ENCODE data around the gene KCNG2.
"Not testable (repeated sequence)": the region's sequence is repeated elsewhere in the genome, so short reads cannot be mapped to it uniquely, and the experiment has no call there.

KCNG2 gene

GRCh38 chr18:79875531-79875919 is 77.8 kb downstream of the KCNG2 start:
- no peak for DNase-seq (ENCODE audit: low read depth)
- H3K4me3 ChIP-seq (ENCODE audit: low read depth, low read length) = no peak overlapping the region

GRCh38 chr18:79875931-79876461 is 78.3 kb downstream of the KCNG2 start:
- H3K4me3 ChIP-seq (ENCODE audit: low read depth, low read length) = no peak overlapping the region
- no peak for DNase-seq (ENCODE audit: low read depth)

- no peak overlapping the region for H3K4me3 ChIP-seq (ENCODE audit: low read depth, low read length)
- DNase-seq (ENCODE audit: low read depth) = no peak
These were observed 78.8 kb downstream of the KCNG2 start for GRCh38 chr18:79876497-79876896.

DNA sequence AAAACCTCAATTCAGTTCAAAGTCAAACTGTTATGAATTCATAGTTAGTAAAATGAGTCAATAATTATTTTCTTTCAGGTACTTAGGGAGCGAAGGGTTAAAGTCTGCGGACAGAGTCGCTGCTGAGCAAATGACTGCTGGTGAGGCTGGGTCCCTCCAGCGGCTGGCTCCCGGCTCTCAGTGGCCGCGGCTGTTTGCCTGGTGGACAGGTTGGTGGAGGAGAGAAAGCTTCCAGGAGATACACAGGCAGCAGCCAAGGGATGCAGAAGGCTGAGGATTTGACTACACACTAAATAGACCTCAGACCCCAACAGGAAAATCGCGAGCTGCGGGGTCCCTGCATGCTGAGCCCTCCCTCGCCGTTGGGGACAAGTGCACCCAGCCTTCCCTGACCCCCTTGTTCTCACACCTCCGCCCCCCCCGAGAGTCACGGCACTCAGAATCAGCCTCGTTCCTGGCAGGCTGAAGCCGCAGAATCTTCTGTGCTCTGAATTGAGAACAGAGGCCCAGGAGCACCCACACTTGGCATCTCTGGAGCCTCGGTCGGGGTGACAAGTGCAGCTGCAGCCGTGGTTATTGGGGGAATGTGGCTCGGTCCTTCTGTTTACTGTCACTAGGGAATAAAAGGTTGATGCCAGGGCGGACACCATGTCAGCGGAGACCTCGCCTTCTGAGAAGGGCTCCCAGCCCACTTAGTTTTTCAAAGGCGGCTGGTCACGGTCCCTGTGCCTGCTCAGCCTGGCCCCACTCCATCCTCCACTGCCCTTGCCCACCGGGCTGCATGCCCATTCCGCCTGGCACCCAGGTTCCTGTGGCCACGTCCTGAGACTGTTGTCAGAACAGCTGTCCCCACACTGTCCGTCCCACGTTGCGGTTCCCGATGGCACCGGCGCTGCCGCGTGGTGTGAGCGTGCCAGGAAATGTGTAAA is 79.7 kb downstream of the KCNG2 start:
- no peak overlapping the region for H3K4me3 ChIP-seq (ENCODE audit: low read depth, low read length)
- DNase-seq (ENCODE audit: low read depth) = no peak

- not testable (repeated sequence) for DNase-seq (ENCODE audit: low read depth); H3K4me3 ChIP-seq (ENCODE audit: low read depth, low read length)
These were observed 80.5 kb downstream of the KCNG2 start for GRCh38 chr18:79878246-79878645.

DNA sequence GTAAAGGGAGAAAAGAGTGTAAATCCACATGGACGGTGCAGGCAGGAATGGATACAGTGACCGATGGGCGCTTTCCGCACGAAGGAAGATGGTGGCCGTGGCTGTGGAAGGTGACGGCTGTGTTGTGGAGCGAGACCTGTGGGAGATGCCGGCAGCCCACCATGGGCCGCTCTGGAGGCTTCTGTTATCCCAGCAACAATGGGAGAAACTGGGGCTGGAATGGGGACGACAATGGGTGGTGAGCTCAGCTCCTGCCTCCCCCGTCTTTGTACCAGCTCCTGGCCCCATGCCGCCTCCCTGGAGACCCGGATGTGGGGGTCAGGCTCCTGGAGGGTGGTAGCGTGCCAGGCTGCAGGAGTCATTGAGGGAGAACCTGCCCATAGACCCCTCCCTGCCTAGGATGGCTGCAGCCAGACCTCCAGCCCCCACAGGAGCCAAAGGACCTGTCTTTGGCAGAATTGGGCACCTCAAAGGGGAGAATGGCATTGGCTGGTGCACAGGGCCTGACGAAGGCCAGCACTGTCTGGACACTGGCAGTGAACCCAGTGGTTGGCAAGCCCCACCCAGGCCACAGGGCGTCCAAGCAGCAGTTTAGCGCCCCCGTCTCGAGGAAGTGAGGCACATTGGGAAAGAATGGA is 81.1 kb downstream of the KCNG2 start:
- DNase-seq (ENCODE audit: low read depth) = no peak
- no peak overlapping the region for H3K4me3 ChIP-seq (ENCODE audit: low read depth, low read length)

- no peak overlapping the region for H3K4me3 ChIP-seq (ENCODE audit: low read depth, low read length)
- no peak for DNase-seq (ENCODE audit: low read depth)
These were observed 81.8 kb downstream of the KCNG2 start for GRCh38 chr18:79879566-79879965.

GRCh38 chr18:79881695-79882094 is 84.0 kb downstream of the KCNG2 start:
- H3K4me3 ChIP-seq (ENCODE audit: low read depth, low read length) = no peak overlapping the region
- no peak for DNase-seq (ENCODE audit: low read depth)

DNA sequence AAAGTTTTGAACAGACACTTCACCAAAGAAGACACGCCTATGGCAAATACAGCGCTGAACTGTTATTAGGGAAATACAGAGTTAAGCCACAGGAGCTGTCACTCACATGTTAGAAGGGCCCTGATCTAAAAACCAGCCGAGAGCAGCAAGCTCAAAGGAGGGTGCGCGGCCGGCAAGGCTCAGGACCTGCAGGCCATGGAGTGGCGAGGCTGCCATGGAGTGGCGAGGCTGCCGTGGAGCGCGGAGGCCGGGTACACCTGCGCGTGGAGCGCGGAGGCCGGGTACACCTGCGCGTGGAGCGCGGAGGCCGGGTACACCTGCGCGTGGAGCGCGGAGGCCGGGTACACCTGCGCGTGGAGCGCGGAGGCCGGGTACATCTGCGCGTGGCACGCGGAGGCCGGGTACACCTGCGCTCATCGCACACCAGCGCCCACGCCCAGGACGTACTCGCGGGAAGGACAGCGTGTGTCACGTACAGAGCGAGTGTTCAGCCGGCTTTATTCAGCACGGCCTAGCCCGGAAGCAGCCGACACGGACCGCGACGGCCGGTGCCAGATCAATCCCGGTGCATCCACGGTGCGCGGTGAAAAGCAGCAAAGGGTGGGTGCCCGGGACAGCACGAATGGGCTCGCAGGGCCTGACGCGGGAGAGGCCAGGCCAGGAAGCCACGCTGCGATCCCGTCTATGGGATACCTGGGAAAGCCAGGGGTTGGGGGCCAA is 84.9 kb downstream of the KCNG2 start:
- no peak overlapping the region for H3K4me3 ChIP-seq (ENCODE audit: low read depth, low read length)
- no peak for DNase-seq (ENCODE audit: low read depth)

DNA sequence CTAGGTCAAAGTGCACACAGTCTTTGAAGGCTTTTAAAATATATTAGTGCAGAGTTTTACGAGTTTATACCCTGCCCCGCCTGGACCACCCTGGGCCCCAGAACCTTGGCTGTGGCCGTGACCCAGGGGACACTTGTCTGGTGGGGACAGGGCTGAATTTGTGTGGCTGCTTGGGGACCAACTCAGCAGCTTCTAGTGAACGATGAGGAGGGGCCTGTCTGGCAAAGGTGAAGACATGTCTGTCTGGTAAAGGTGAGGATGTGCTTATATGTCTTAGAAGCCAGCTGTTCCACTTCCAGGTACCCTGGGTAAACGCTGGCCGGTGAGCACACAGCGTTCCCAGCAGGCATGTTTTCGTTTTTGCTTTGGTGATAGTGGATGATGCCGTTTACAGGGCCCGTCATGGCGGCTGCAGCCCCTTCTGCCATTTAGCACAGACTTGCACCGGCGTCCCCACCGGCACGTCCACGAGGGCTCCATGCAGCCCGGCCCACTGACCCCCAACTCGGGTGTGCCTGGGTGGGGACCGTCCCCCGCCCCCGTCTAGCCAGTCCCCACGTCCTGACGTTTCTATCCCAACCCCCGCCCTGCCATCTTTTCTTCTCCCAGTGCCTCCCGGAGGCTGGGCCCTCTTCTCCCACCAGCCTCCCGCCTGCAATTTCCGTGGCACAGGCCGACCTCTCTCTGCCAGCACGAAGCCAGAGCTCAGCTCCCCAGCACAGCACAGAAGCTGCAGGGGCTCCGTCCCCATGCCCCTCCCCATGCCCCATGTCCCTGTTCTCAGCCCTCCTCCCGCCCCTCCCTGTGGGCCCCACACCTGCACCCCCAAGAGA is 85.9 kb downstream of the KCNG2 start:
- DNase-seq (ENCODE audit: low read depth) = no peak
- H3K4me3 ChIP-seq (ENCODE audit: low read depth, low read length) = no peak overlapping the region

DNA sequence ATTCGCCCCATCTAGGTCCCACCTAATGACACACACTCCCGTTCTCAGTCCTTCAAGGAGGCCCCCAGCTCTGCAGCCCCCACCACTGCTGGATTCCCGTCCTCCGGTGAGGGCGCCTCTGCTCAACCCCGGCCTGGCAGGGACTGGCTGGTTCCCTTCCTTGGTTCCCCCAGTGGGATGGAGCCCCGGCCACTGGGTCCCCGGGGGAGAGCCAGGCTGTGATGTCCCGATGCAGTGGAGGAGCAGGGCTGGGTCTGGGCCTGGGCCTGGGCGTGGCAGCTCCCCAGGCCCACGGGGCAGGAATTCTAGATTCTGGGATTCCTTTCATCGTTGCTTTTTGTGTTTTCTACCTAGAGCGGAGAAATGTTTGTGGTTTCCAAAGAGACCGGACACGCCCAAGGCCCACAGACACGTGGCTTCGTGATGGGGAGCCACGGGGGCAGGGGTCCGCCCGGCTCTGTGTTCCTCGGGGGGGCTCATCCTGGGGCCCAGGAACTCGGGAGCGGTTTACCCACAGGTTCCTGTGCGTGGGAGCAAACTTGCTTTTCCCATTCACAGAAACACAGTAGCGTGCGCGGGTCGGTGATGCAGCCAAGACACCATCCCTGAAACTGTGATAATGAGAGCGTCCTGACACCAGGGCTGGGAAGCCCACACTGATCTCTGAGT is 86.7 kb downstream of the KCNG2 start:
- no peak overlapping the region for H3K4me3 ChIP-seq (ENCODE audit: low read depth, low read length)
- no peak for DNase-seq (ENCODE audit: low read depth)

GRCh38 chr18:79884963-79885728 is 87.4 kb downstream of the KCNG2 start:
- no peak overlapping the region for H3K4me3 ChIP-seq (ENCODE audit: low read depth, low read length)
- DNase-seq (ENCODE audit: low read depth) = no peak

DNA sequence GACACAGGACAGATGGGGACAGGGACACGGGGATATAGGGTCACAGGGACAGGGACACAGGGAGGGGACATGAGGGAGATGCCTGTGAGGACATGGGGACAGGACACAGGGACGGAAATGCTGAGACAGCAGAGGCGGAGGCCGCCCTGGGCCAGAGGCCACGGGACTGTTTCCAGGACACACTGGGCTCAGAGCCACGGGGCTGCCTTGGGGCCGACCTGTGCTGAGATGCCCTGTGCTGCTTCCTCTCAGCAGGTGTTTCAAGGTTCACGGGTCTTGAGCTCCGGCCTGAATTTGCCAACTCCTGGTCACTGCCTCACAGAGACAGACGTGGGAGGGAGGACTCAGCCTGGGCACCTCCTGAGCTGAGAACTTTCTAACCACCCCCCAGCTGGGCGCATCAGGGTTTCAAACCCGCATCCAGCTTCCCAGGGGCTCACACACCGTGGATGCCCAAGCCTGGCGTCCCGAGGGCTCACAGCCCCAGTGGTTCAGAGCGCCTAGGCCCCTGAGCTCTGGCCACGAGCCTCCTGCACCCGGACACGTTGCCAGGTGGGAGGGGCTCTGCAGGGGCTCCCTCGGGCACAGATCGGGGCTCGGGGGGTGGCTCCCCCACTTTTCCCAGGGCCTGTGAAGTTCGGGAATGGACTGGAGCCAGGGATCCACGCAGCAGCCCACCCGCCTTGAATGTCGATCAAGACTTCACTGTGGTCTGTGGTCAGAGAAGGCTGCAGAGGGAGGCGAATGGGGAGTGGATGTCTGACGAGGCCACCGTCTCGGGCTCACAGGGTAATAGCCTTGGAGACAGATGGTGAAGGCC is 89.7 kb downstream of the KCNG2 start:
- H3K4me3 ChIP-seq (ENCODE audit: low read depth, low read length) = no peak overlapping the region
- no peak for DNase-seq (ENCODE audit: low read depth)

DNA sequence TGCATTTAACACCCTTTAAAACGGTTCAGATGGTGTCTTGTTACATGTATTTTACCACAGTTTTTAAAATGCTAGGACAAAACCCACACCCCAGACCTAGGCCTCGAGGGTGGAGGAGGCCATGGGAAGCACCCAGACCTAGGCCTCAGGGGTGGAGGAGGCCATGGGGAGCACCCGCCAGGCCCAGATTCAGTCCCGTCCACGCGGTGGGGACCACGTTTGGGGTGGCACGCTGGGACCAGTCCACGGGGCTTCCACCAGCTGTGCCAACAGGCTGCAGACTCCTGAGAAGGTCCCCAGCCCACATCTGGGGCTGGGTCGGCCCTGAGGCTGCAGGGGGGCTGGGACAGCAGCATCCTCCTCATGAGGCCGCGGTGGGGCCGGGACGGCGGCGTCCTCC is 90.3 kb downstream of the KCNG2 start:
- no peak for DNase-seq (ENCODE audit: low read depth)
- H3K4me3 ChIP-seq (ENCODE audit: low read depth, low read length) = no peak overlapping the region

- DNase-seq (ENCODE audit: low read depth) = no peak
- no peak overlapping the region for H3K4me3 ChIP-seq (ENCODE audit: low read depth, low read length)
These were observed 91.8 kb downstream of the KCNG2 start for GRCh38 chr18:79889569-79889968.

- no peak for DNase-seq (ENCODE audit: low read depth)
- H3K4me3 ChIP-seq (ENCODE audit: low read depth, low read length) = no peak overlapping the region
These were observed 92.9 kb downstream of the KCNG2 start for GRCh38 chr18:79890674-79891073.

- H3K4me3 ChIP-seq (ENCODE audit: low read depth, low read length) = no peak overlapping the region
- no peak for DNase-seq (ENCODE audit: low read depth)
These were observed 99.0 kb downstream of the KCNG2 start for GRCh38 chr18:79896738-79897137.
